Measurements from ENCODE around the gene FAF2. TPM values are rescaled to one million over a fixed set of nuclear protein-coding genes. Genes with fewer than 3 reads are reported as not detected.

The FAF2 gene
- total RNA-seq, 1 donor from 2014 or later, result 35.7 TPM

DNA sequence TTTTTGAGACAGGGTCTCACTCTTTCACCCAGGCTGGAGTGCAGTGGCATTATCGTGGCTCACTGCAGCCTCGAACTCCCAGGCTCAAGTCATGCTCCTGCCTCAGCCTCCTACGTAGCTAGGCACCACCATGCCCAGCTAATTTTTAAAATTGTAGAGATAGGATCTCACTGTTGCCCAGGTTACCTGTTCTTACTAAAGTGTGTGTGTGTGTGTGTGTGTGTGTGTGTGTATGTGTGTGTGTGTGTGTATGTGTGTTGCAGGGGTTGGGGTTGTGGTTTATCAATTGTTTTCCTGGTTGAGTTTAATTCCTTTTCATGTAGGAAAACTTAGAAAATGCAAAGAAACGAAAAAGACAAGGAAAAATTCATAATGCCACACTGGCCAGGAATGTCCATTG is 67.2 kb downstream of the FAF2 start:
- no peak overlapping the region for H3K4me3 ChIP-seq (ENCODE audit: low read depth, low read length)
- no peak for DNase-seq (ENCODE audit: low read depth)
- TF ChIP-seq, protein P1, sequence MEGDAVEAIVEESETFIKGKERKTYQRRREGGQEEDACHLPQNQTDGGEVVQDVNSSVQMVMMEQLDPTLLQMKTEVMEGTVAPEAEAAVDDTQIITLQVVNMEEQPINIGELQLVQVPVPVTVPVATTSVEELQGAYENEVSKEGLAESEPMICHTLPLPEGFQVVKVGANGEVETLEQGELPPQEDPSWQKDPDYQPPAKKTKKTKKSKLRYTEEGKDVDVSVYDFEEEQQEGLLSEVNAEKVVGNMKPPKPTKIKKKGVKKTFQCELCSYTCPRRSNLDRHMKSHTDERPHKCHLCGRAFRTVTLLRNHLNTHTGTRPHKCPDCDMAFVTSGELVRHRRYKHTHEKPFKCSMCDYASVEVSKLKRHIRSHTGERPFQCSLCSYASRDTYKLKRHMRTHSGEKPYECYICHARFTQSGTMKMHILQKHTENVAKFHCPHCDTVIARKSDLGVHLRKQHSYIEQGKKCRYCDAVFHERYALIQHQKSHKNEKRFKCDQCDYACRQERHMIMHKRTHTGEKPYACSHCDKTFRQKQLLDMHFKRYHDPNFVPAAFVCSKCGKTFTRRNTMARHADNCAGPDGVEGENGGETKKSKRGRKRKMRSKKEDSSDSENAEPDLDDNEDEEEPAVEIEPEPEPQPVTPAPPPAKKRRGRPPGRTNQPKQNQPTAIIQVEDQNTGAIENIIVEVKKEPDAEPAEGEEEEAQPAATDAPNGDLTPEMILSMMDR (conservative IDR thresholded peaks at IDR 0.05; ENCODE audit: low read depth, low read length), result no peak

- TF ChIP-seq, protein P1 (conservative IDR thresholded peaks at IDR 0.05; ENCODE audit: low read depth, low read length), result no peak
Measured at GRCh38 chr5:176517053-176517661, 69.0 kb downstream of the FAF2 start.

DNA sequence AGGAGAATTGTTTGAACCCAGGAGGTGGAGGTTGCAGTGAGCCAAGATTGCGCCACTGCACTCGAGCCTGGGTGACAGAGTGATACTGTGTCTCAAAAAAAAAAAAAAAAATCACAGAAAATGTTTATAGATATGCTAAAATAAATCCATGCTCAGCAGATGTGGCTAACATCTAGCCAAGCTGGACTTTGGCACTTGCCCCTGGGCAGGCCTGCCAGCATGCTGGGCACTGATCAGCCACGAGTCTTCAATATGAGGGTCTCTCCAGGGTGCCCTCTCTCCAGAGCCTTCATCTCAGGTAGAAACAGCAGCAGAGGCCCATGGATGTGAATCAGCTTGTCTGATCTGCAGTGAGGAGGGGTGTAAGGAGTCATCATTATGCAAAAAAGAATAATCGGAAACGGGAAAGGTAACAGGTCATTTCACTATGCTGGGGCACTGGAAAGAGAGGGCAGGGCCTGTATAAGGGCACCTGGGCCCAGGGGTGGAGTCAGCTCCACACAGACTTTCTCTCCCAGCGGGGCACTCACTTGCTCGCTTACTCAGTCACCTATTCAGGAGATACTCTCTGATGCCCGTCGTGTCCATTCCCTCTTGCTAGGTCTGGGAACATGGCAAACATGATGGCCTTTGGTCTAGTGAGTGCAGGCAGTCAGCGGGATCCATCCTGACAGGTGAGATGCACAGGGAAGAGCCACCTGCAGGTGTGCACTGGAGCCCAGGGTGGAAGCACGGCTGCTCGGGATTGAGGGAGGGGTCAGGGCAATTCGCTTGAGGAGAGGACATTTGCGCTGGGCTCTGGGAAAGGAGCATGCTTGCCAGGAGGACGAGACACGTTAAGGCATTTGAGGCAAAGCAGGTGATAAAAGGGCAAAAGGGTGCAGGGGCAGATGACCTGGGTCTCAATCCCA is 71.9 kb downstream of the FAF2 start:
- DNase-seq (ENCODE audit: low read depth), result no peak
- TF ChIP-seq, protein P1 (conservative IDR thresholded peaks at IDR 0.05; ENCODE audit: low read depth, low read length), result no peak
- H3K4me3 ChIP-seq (ENCODE audit: low read depth, low read length), result no peak overlapping the region

More at GRCh38 chr5:176517053-176517661, 69.0 kb downstream of the FAF2 start:
- H3K4me3 ChIP-seq (ENCODE audit: low read depth, low read length), result no peak overlapping the region
- no peak for DNase-seq (ENCODE audit: low read depth)

- no peak for DNase-seq (ENCODE audit: low read depth)
- TF ChIP-seq, protein P1 (conservative IDR thresholded peaks at IDR 0.05; ENCODE audit: low read depth, low read length), result no peak
- no peak overlapping the region for H3K4me3 ChIP-seq (ENCODE audit: low read depth, low read length)
Measured at GRCh38 chr5:176521286-176521685, 73.1 kb downstream of the FAF2 start.

DNA sequence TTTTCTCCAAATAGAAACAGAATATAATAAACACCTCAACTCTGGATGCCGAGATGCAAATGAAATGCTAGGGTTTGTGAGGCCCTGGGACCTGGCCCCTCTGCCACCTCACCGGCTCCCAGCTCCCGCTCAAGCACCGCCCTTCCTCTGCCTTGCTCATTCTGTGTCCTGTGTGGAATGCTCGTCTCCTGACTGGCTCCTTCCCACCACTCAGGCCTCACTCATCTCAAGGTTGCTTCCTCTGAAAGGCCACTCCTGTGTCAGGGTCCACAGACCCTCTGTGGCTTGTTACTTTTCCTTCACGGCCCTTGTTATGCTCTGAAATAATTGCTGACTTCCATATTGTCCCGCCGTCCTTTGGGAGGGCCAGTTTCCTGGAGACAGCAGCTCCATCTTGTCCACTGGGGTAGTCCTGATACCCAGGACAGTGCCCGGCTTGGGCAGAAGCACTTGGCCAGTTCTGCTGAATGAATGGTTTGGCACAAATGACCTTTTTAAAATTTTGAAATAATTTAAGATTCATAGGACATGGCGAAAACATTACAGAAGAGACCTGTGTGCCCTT is 73.6 kb downstream of the FAF2 start:
- no peak for DNase-seq (ENCODE audit: low read depth)
- TF ChIP-seq, protein P1 (conservative IDR thresholded peaks at IDR 0.05; ENCODE audit: low read depth, low read length), result no peak
- H3K4me3 ChIP-seq (ENCODE audit: low read depth, low read length), result no peak overlapping the region

- TF ChIP-seq, protein P1 (conservative IDR thresholded peaks at IDR 0.05; ENCODE audit: low read depth, low read length), result no peak
- no peak for DNase-seq (ENCODE audit: low read depth)
- no peak overlapping the region for H3K4me3 ChIP-seq (ENCODE audit: low read depth, low read length)
Measured at GRCh38 chr5:176524138-176524537, 76.0 kb downstream of the FAF2 start.

All from epithelial cell of proximal tubule (primary cell).